Stimulated activated CD4-positive, alpha-beta T cell treated with anti-CD3 and anti-CD28 coated beads, Interleukin-4, amount 100 ng/mL, for 48 hours (primary cell): ENCODE data around the gene SLC5A4.
"Not testable (repeated sequence)": the region's sequence is repeated elsewhere in the genome, so short reads cannot be mapped to it uniquely, and the experiment has no call there.

Source experiments
- DNase-seq, 2 donors: peaks; one replicate each; pipeline ENCODE4 v3.0.0-alpha.2; 2020; ENCODE audit warnings: low read depth in 2 of 2

The SLC5A4 gene

DNA sequence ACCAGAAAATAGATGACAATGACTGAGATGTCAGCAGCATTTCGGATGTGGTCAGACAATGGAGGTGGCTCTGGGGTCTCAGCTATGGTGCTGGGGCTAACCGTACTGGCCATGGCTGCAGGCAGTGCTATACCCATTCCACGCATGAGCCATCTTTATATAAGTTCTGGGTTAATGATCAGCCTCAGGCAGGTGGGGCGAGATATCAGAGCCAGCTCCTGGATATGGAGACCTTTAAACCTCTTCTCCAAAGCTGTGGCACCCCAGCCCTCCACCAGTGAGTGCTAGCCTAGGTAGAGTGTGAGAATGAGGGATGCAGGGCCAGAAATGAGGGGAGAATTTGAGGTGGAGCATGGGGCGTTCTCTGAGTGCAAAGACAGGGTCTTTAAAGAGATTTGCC, at the start of gene SLC5A4:
Gene SLC5A4 (minus strand): TSS at position 131 of the 400 bp plus-strand sequence. CDS start 18 bp downstream, at position 113.
- no peak for DNase-seq

GRCh38 chr22:32293921-32294320, 38.8 kb upstream of the SLC5A4 start:
- DNase-seq: not testable (repeated sequence)

GRCh38 chr22:32286290-32286840, 31.2 kb upstream of the SLC5A4 start:
- DNase-seq: no peak

DNA sequence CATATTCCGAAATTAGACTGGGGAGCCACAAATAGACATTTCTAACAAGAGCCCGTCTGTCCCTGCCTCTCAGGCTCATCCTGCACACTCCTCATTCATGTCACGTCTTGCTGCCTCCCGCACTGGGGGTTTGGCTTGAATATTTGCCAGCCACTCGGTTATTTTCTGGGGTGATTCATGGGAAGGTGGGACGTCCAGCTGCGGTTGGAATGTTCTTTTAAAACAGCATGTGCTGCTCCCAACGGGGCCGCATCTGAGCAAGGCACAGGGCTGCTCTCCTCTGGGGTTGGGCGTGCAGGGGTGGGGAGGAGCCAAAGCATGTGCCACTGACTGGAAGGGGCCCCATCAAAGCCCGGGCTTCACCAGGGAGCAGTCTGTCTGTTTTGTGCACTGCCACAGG, 25.9 kb upstream of the SLC5A4 start:
- no peak for DNase-seq

GRCh38 chr22:32275353-32275752, 20.2 kb upstream of the SLC5A4 start:
- DNase-seq: not testable (repeated sequence)

- no peak for DNase-seq
These were observed 16.2 kb upstream of the SLC5A4 start for GRCh38 chr22:32271389-32271788.

- no peak for DNase-seq
These were observed 15.7 kb upstream of the SLC5A4 start for GRCh38 chr22:32270641-32271369.

- DNase-seq: no peak
These were observed 14.2 kb upstream of the SLC5A4 start for GRCh38 chr22:32269316-32269715.

- DNase-seq: no peak
These were observed 11.9 kb upstream of the SLC5A4 start for GRCh38 chr22:32267011-32267410.

DNA sequence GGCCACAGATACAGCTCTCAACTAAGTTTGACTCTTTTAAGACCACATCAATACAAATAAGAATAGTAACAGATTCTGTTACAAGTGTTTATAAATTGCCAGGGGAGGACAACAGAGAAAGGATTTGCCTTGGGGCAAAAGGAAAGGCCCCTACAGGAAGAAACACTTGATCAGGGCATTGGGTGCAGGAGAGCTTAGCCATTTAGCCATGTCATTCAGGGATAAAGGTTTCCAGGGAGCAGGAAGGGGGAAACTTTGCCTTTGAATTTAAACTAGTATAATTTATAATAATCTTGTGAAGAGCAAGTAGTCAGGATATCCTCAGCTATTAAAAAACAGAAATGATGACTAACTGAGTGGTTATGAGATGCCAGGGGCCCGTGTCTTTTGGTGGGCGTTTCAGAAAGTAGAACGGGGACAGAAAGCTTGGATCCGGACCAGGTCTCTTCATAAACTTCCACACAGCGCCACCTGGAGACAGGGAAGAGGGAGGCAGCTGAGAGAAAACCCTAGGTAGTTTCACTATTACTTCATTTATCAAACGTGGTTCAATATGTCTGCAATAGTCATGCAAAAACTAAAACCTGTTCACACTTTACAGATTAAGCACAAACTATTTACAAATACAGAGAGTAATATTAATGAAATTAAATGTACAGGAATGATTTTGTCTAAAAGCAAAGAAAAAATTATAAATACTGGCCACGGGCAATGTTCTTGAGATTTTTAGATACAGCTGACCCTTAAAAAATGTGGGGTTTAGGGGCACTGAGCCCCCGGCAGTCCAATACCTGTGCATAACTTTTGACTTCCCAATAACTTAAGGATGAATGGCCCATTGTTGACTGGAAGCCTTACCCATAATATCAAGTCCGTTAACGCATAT, 11.0 kb upstream of the SLC5A4 start:
- peak; percentile 62 to 70 for DNase-seq

- not testable (repeated sequence) for DNase-seq
These were observed 8.5 kb upstream of the SLC5A4 start for GRCh38 chr22:32263678-32264077.

DNA sequence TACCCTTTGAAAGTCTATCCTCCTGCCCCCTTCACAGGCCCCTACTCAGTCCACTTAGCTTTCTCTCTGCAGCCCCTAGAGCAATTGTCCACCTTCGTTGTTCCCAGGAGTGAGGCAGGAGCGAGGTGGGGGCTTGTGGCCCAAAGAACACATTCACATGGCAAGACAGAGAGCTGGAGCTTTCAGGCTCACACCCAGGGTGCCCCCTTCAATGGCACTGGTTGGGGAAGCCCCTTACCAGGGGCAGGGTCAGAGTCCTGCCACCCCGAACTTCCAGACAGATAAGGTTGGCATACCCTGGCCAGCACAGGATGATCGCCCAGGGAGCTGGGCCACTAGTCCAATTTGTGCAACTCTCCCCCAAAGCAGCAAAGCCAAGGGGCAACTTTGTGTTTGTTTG, 6.2 kb upstream of the SLC5A4 start:
- no peak for DNase-seq

DNA sequence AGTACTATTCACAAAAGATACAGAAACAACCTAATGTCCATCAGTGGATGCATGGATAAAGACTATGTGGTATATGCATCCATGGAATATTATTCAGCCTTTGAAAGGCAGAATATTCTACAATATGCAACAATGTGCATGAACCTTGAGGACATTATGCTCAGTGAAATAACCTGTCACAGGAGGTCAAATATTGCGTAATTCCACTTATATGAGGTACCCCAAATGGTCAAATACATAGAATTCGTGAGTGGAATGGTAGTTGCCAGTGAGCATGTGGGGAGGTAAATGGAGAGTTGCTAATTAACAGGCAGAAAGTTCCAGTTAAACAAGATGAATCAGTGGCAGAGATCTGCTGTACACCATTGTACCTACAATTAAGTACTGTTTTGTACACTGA, 3.6 kb upstream of the SLC5A4 start:
- no peak for DNase-seq

DNA sequence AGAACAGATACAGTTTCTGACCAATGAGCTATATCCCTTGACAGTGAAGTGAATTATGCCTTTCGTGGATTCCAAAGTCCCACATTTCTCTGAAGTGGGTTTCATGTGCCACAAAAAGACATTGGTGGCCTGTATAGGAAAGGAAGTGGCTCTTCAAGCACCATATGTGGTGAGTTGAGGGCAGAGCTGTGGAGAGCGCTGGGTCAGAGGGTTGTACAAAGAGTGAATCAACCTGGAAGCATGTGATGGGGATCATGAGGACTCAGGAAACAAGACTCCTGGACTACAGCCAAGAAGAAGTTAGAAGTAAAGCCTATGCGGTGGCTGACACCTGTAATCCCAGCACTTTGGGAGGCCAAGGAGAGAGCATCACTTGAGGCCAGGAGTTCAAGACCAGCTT, 579 bp upstream of the SLC5A4 start:
- no peak for DNase-seq

DNA sequence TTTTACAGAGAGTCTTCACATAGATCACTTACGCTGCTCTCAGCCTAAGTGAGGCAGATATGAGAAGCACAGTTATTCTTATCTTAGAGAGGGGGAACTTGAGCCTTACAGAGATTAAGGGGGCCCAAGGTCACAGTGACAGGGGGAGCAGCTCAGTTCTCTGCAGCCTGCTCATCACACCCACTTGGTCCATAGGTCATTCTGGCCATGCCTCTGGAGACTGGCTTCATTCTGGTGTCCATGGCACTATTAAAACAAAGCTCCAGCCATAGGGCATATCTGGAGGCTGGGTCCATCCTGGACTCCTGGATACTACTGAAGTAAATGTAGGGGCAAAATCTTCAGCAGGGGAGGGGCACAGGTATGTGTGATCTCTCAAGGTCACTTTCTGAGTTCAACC, 5.9 kb downstream of the SLC5A4 start:
- no peak for DNase-seq

DNA sequence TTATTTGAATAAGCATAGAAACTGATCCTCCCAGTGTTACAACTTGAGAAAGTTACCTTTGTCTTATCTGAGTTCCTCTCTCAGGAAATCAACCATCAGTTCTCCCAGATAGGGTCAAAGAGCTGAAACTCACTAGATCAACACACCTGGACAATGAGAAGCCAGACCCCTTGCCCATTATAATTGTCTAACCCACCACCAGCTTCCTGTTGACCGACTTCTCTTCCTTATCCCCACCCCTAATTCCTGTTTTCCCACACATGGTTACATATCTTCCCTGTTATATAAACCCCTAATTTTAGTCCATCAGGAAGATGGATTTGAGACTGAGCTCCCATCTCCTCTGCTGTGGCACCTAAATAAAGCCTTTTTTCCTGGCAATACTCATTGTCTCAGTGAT, 6.9 kb downstream of the SLC5A4 start:
- DNase-seq: no peak

DNA sequence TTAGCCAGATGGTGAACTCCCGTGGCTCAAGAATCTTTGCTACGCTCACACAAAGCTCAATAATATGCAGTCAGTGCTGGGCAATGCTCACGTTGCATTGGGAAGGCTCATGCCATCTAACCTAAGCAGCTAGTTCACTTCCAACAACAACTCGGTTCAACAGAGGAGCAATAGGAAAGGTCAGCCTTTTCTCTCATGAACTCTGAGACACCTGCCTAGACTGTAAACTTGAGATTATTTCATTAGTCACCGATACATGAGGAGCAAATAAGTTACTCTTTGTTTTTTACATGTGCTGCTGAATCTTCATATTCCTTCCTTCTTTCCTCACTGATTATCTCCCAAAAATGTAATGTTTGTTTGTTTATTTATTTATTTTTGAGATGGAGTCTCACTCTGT, 9.0 kb downstream of the SLC5A4 start:
- no peak for DNase-seq

GRCh38 chr22:32245042-32245441, 10.1 kb downstream of the SLC5A4 start:
- no peak for DNase-seq

GRCh38 chr22:32244547-32244946, 10.6 kb downstream of the SLC5A4 start:
- DNase-seq: no peak

DNA sequence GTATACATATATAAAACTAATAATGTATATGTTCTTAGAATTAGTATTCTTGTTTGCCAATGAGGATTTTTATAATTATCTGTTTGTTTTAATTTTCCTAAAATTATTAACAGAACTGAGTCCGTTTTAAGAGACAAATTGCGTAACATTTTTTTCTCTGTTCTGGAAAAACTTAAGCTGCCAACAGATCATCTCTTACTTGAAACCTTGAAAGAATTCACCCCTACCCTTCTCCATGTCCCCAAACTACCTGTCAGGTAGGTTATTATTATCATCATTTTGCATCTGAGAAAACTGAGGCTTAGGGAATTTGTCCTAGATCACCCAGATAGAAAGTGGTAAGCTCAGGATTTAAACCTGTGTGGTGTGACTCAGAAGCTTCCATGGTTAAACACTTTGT, 14.7 kb downstream of the SLC5A4 start:
- DNase-seq: no peak

GRCh38 chr22:32237906-32238305, 17.2 kb downstream of the SLC5A4 start:
- no peak for DNase-seq

- no peak for DNase-seq
These were observed 18.2 kb downstream of the SLC5A4 start for GRCh38 chr22:32236970-32237369.

DNA sequence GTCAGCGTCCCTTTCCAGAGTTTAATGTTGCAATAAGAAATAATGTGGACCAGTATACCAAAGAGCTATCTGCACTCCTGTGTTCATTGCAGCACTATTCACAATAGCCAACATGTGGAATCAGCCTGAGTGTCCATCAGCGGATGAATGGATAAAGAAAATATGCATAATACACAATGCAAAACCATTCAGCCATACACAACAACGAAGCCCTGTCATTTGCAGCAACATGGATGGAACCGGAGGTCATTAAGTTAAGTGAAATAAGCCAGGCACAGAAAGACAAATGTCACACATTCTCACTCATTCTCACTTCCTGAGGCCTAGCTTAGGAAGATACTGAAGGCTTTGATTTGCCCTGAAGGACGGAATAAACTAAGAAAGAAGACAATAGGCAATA, 22.1 kb downstream of the SLC5A4 start:
- no peak for DNase-seq
